Progenitor cell of endocrine pancreas (in vitro differentiated cells): ENCODE measurements around the gene PHF19. TPM values are rescaled to one million over a fixed set of nuclear protein-coding genes. Genes with fewer than 3 reads are reported as not detected.

Source experiments
- DNase-seq: peaks from one replicate; pipeline ENCODE4 v3.0.0; 2021; ENCODE audit warnings: low spot score; ENCODE audit not compliant: unreplicated experiment
- H3K27ac Mint-ChIP-seq: 2 replicates; pipeline ENCODE4 v1.8.0; 2021; ENCODE audit warnings: mild to moderate bottlenecking, moderate library complexity, mixed read lengths
- H3K27me3 Mint-ChIP-seq: 2 replicates; pipeline ENCODE4 v1.8.0; 2021; ENCODE audit warnings: mixed read lengths
- H3K36me3 Mint-ChIP-seq: 2 replicates; pipeline ENCODE4 v1.8.0; 2022; ENCODE audit warnings: mixed read lengths; ENCODE audit not compliant: insufficient read depth
- H3K4me1 Mint-ChIP-seq: 2 replicates; pipeline ENCODE4 v1.8.0; 2021; ENCODE audit warnings: low read depth, mixed read lengths
- H3K4me3 Mint-ChIP-seq: 2 replicates; pipeline ENCODE4 v1.8.0; 2021; ENCODE audit warnings: low read depth, mild to moderate bottlenecking, moderate library complexity, mixed read lengths
- H3K9me3 Mint-ChIP-seq: 2 replicates; pipeline ENCODE4 v1.8.0; 2021; ENCODE audit warnings: low read depth, mixed read lengths
- total RNA-seq: library from RNA; stranded (reverse); gene quantifications from 2 replicates; pipeline ENCODE4 v1.2.1, GENCODE V29; 2021
- TF ChIP-seq, protein P1 (sequence below): fragments of 200-600 bp; sonication (generic); IDR thresholded peaks from one replicate; pipeline ENCODE4 v1.5.0; 2021; ENCODE audit warnings: antibody characterized with exemption, mild to moderate bottlenecking; ENCODE audit not compliant: unreplicated experiment

Gene PHF19
- total RNA-seq, 1 donor from 2014 or later, result 27.2 TPM

DNA sequence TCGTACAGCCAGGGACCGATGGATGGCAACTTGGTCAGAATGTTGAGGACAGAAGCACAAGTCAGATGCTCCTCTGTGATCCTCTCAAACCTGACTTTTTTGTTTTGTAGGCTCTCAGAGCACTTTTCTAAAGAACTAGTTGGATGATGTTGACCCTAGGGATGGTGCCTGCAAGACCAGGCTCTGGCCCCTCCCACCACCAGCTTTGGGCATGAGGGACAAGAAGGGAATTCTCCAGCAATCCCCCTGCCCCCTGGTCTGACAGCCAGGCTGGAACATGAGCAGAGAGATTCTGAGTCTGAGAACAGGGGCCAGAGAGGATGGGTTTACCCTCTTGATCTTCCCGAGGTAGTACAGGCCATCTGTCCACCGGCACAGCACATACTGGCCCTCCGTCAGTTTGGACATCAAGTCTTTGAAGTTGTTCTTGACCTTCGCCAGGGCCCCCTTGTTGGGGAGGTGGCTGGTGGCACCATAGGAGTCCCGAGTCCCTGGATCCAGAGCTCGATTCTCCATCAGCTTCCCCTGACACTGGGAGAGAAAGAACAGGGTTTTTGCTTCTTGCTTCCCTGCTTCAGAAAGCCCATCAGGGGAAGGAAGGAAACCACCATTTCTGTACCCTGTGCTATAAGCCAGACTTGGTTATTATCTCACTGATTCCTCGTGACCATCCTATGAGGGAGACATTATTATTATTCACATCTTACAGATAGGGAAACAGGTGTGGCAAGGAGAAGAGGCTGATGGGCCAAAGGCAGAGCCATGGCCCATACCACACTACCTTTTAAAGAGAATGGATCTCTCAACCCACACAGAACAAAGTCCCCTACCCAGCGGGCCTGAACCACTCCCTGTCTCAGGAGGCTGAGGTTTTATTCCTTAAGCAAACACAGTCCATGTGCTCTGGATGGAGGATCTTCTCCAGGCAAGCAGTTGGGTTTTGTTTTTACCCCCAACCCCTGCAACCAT lies 2.5 kb downstream of the PHF19 start:
- Mint-ChIP-seq H3K4me3 (no peak overlapping the region), H3K4me1 (peaks cover 14% of the 10 kb centered on the region), H3K9me3 (no peaks in the 10 kb centered on the region), H3K36me3 (peaks cover 1% of the 10 kb centered on the region), H3K27me3 (peaks cover 25% of the 10 kb centered on the region), H3K27ac (no peak overlapping the region)
- DNase-seq, result no peak
- TF ChIP-seq, protein P1, sequence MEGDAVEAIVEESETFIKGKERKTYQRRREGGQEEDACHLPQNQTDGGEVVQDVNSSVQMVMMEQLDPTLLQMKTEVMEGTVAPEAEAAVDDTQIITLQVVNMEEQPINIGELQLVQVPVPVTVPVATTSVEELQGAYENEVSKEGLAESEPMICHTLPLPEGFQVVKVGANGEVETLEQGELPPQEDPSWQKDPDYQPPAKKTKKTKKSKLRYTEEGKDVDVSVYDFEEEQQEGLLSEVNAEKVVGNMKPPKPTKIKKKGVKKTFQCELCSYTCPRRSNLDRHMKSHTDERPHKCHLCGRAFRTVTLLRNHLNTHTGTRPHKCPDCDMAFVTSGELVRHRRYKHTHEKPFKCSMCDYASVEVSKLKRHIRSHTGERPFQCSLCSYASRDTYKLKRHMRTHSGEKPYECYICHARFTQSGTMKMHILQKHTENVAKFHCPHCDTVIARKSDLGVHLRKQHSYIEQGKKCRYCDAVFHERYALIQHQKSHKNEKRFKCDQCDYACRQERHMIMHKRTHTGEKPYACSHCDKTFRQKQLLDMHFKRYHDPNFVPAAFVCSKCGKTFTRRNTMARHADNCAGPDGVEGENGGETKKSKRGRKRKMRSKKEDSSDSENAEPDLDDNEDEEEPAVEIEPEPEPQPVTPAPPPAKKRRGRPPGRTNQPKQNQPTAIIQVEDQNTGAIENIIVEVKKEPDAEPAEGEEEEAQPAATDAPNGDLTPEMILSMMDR, result no peak

DNA sequence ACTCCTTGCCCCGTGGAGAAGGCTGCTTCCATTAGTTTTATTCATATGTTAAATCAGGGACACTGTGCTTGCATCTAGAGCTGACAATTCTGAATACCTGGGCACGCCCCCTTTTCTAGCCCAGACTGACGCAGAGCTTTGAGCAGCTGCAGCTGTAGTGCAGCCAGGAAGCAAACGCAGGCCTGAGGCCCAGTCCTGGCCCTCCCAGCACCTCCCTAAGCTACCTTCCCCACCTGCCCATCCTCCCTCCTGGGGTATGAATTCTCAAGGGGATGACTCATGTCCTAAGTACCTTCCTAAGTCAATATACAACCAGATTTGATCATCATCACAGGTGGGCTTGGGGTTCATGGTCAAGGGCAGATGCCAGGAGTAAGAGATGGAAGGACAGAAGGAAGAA lies 3.5 kb downstream of the PHF19 start:
- no peak for DNase-seq
- Mint-ChIP-seq H3K4me3 (no peak overlapping the region), H3K27ac (no peak overlapping the region), H3K27me3 (peaks cover 15% of the 10 kb centered on the region), H3K4me1 (peaks cover 14% of the 10 kb centered on the region), H3K9me3 (no peaks in the 10 kb centered on the region), H3K36me3 (peaks cover 1% of the 10 kb centered on the region)
- TF ChIP-seq, protein P1, result no peak

DNA sequence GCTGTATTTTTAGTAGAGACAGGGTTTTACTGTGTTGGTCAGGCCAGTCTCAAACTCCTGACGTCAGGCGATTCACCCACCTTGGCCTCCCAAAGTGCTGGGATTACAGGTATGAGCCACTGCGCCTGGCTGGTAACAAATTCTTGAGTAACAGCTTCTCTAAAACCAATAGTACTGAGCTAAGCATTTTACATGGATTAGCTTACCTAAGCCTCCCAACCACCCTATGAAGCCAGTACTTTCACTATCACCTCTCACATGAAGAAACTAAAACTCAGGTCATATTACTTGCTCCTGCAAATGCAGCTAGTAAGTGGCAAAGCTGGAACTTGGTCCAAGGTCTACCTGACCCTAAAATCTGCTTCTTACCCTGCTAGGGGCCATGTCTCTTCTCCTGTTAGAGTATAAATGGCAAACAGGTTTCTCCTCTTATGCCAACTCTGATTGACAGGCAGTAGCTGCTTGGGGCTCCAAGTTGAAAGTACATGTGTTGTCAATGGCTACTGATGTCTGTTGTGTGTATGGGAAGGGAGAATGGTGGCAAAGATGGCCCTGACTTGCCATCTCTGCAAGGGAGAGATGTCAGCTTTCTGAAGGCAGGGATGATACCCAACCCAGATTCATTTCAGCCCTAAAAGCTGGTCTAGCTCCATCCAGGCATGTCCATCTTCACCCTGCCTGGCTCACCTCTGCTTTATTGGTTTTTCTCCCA lies 4.0 kb downstream of the PHF19 start:
- TF ChIP-seq, protein P1, result no peak
- H3K4me1 Mint-ChIP-seq, result peaks cover 16% of the 10 kb centered on the region
- H3K4me3 Mint-ChIP-seq, result no peak overlapping the region
- peaks cover 9% of the 10 kb centered on the region for H3K27me3 Mint-ChIP-seq
- H3K9me3 Mint-ChIP-seq, result no peaks in the 10 kb centered on the region
- no peak for DNase-seq
- H3K36me3 Mint-ChIP-seq, result peaks cover 1% of the 10 kb centered on the region
- no peak overlapping the region for H3K27ac Mint-ChIP-seq

DNA sequence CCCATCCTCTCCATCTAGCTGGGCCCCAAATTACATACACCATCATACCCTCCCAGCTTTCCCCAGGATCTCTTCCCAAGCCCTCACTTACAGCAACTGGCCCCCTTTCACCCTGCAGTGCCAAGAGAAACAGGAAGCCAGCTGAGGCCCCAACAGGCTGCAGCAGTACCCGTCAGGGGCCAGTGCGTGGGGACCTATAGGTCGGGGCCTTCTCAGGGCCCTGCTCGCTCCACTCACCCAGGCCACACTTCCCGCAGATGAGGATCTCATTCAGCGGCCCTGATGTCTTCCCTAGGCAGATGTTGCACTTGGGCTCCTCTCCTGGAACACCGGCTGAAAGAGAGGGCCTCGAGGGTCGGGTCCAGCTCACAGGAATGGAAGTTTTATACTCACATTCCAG lies 6.8 kb downstream of the PHF19 start:
- H3K9me3 Mint-ChIP-seq, result no peaks in the 10 kb centered on the region
- H3K36me3 Mint-ChIP-seq, result peaks cover 1% of the 10 kb centered on the region
- TF ChIP-seq, protein P1, result no peak
- H3K4me1 Mint-ChIP-seq, result peaks cover 8% of the 10 kb centered on the region
- H3K27me3 Mint-ChIP-seq, result peaks cover 1% of the 10 kb centered on the region
- no peak overlapping the region for H3K27ac Mint-ChIP-seq
- no peak for DNase-seq
- no peak overlapping the region for H3K4me3 Mint-ChIP-seq

DNA sequence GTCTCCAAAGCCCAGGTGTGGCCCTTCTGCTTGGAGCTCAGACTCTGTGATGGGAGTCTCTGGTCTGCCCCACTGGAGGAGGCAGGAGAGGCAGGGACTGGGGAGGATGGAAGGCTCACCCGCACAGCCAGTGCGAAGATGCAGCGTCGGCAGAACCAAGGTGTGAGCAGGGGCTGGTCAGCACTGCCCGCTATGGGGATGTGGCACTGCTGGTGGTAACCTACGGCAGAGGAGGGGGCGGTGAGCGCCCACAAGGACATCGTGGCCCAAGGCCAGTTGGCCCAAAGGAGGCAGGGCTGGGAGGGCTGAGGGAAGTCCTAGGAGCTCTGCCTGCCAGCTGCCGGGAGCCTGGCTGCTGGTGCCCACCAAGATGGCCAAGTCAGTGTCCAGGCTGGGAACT lies 7.3 kb downstream of the PHF19 start:
- TF ChIP-seq, protein P1, result no peak
- no peak overlapping the region for H3K4me3 Mint-ChIP-seq

More for the DNA sequence above, 7.3 kb downstream of the PHF19 start:
- H3K27me3 Mint-ChIP-seq, result no peaks in the 10 kb centered on the region
- H3K9me3 Mint-ChIP-seq, result no peaks in the 10 kb centered on the region
- H3K36me3 Mint-ChIP-seq, result peaks cover 1% of the 10 kb centered on the region
- DNase-seq, result no peak
- H3K4me1 Mint-ChIP-seq, result peaks cover 8% of the 10 kb centered on the region
- no peak overlapping the region for H3K27ac Mint-ChIP-seq
